NCI-H1436 (cell line): ENCODE measurements around the gene HYDIN.

ENCODE experiments used
- DNase-seq: peaks from one replicate; lab custom pipeline; 2025; lab: John Stamatoyannopoulos, UW

The HYDIN gene

GRCh38 chr16:71230122-71230845, at the start of gene HYDIN:
HYDIN (minus strand) TSS chr16:71230722; CDS start chr16:71186895, 43,827 bp downstream.
- peak; percentile 83 for DNase-seq

DNA sequence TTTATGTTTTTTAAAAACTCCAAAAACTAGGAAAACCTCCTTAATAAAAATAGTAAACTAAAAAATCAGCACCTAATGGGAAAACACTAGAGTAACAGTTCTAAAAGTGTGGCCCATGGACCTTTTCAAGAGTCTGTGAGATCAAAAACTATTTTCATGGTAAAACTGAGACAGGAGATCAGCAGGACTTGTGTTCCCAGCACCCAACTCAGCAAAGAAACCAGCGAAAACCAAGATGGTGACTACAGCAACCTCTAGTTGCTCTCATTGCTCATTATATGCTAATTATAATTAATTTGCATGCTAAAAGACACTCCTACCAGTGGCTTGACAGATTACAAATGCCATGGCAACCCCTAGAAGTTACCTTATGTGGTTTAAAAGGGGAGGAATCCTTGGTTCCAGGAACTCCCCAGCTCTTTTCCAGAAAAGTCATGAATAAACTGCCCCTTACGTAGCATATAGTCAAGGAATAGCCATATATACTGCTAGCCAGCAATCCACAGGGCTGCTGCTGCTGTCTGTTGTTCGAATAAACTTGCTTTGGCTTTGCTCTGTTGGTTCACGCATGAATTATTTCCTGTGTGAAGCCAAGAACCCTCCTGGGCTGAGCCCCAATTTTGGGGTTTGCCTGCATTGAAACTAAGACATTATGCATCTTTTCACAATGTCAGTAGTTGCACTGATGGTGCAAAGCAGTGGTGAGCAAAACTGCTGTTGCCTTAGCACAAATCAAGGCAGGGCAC, 46.2 kb upstream of the HYDIN start:
- no peak for DNase-seq

DNA sequence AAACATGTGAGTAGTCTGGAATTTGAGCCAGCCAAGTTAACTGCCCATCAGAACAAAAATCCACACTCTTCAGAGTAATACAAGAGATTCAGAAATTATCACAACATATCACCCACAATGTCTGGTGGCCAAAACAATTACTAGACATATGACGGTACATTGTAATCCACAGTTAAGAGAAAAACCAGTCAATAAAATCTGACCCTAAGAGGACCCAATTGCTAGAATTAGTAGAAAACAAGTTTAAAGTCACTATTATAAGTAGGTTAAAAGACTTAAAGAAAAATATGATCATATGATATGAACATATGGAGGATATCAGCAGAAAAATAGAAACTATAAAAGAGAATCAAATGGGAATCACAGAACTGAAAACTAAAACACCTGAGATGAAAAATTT, 42.9 kb upstream of the HYDIN start:
- no peak for DNase-seq

- DNase-seq: no peak
Observed at GRCh38 chr16:71264299-71264698, 33.8 kb upstream of the HYDIN start.

DNA sequence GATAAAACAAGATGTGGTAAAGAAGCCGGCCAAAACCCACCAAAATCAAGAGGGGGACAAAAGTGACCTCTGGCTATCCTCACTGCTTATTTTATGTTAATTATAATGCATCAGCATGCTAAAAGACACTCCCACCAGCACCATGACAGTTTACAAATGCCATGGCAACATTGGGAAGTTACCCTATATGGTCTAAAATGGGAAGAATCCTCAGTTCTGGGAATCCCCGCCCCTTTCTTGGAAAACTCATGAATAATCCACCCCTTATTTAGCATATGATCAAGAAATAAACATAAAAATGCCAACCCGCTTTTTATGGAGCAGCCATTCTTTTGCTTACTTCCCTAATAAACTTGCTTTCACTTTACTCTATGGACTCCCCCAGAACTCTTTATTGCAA, 33.1 kb upstream of the HYDIN start:
- no peak for DNase-seq

- DNase-seq: no peak
Observed at GRCh38 chr16:71262391-71262790, 31.9 kb upstream of the HYDIN start.

DNA sequence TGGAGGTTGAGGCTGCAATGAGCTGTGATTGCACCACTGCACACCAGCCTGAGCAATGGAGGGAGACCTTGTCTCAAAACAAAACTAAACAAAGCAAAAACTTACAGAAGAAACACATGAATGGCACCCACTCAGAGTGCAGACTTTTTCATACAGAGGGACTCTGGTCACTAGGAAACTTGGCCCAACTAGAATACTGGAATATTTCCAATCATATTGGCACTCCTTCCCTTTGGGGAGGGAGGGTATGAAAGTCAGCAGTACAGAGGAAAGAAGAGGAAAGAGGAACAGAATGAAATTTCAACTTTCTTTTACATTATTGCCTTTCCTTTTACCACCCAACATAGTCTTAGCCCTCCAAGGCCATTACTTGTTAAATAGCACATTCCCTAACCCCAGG, 30.5 kb upstream of the HYDIN start:
- no peak for DNase-seq

- DNase-seq: no peak
Observed at GRCh38 chr16:71259086-71259485, 28.6 kb upstream of the HYDIN start.

DNA sequence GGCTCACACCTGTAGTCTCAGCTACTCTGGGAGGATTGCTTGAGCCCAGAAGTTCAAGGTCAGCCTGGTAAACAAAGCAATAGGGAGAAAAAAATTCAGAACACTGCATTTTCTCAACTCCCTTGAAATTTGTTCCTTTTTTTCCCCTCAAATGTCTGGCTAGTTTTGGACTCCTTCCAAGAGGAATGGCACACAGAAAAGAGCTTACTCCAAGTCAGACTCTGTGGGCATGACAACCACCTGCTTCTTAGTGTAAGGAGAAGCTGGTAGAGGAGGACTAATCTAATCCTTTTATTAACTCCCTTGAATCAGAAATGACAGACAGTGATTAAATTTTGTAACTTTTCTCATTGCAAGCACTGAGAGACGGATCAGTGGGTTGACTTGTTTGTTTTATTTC, 27.9 kb upstream of the HYDIN start:
- DNase-seq: no peak

GRCh38 chr16:71257768-71258167, 27.2 kb upstream of the HYDIN start:
- no peak for DNase-seq

- no peak for DNase-seq
Observed at GRCh38 chr16:71255721-71256120, 25.2 kb upstream of the HYDIN start.

- DNase-seq: no peak
Observed at GRCh38 chr16:71254832-71255525, 24.5 kb upstream of the HYDIN start.

DNA sequence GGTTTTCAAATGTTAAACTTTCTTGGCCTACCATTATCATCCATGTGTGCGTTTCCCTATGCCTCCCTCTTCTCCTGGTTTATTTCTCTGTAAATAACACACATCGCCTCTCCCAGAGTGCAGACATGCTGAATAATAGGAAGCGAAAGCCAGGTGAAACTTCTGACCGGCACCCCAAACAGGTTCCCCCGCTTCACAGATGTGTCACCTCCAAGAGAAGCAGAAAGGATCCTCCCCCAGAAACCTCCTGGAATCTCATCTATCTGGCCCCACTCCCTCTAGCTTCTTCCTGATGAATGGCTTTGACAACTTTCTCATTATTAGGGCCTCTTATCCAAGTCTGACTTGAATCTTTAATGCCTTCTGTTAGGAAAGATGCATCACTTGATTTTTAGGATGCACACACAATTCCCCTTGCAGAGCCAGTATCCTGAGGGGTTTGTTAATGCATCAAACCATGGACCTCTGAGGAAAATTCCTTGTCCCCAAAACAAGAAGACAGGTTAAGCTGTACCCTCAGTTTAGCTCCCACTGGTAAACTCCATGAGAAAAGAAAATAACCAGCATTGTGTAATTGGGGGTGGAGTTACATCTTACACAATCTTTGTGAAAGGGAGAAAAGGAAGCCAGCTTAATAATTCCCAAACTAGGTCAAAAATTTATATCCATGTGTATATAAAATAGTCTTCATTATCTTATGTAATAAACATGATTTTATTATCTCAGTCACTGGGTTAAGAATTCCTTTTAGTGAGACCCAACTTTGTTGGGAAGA, 20.1 kb upstream of the HYDIN start:
- no peak for DNase-seq

DNA sequence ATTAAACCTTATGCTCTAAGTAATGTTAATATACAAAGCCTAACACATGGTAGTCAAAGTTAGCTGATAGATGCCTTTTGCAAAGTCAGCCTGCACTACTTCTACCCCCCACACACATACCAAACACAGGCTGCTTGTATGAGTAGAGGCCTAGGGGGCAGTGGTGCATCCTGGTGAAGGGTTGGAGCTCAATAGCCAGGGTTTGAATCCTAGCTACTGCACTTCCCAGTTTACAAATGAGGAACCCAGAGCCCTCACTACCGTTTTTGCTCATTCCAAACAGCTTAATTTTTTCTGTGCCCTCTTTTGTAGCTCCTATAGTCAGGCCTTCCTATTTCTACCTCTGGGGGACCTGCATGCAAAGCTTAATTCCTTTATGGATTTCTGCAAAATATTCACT, 18.9 kb upstream of the HYDIN start:
- no peak for DNase-seq

GRCh38 chr16:71247478-71247877, 17.0 kb upstream of the HYDIN start:
- no peak for DNase-seq

DNA sequence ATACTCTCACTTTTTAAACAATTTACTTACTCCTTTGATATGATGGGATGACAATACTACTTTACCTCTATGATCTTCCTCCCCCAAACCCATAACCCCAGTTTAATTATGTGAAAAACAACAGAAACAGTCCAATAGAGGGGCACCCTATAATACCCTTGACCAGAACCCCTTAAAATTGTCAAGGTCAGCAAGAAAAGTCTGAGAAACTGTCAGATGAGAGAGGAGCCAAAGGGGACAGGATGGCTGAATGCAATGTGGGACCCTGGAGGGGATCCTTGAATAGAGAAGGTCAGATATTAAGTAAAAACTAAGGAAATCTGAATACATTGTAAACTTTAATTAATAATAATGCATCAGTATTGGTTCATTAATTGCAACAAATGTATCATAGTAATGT, 15.8 kb upstream of the HYDIN start:
- no peak for DNase-seq

GRCh38 chr16:71244521-71244920, 14.0 kb upstream of the HYDIN start:
- DNase-seq: no peak

DNA sequence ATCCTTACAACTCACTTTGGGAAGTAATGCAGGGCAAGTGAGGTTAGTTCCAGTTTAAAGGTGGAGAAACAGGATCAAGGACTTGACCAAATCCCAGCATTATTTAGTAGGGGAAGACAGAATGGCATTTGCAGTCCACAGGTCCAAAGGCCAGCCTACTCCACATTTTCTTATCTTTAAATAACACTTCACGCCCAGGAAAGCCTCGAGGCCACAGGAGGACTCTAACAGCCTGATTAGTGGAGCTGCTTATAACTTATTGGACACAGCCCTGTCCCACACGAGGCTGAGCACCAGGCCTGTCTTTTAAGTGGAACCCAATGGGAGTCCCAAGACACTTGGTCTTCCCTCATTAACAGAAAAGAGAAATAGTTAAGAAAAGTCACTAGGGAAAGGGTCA, 12.1 kb upstream of the HYDIN start:
- no peak for DNase-seq

DNA sequence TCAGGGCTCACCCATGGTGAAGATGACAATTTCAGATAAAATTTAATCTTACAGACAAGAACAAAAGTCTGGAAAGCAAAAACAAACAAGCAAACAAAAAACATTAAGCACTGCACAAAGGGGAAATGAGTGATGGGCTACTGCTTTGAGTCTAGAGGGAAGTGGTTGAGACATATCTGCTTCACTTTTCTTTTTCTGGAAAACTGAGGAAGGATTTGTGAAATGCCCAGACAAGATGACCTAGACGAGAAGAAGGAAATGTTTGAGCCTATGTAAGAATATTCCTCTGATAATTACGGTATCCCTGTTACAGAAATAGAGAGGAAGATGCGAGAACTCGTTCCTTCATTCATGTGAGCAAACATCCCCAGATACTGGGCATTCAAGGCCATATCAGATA, 11.5 kb upstream of the HYDIN start:
- no peak for DNase-seq

DNA sequence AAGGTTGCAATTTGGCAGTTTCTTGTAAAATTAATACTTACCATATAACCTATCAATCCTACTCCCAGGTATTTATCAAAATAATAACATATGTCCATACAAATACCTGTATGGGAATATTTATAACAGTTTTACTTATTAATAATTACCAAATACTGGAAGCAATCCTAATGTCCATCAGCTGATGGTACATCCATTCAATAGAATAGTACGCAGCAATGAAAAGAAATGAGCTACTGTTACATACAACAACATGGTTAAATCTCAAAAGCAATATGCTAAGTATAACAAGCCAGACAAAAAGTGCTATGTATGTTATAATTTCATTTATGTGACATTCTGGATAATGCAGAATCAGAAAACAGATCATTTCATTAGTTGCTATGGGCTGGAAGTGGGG, 1.2 kb downstream of the HYDIN start:
- DNase-seq: no peak

- DNase-seq: no peak
Observed at GRCh38 chr16:71226229-71227141, 4.0 kb downstream of the HYDIN start.
